Limb (tissue), 2 donors: Measurements from ENCODE around the gene DTNB.
"Not testable (repeated sequence)": the region's sequence is repeated elsewhere in the genome, so short reads cannot be mapped to it uniquely, and the experiment has no call there.

Experiments used
- DNase-seq, 2 donors: peaks; one replicate each; pipeline ENCODE4 v3.0.0-alpha.2; 2016; ENCODE audit errors: extremely low spot score in 2 of 2

Gene DTNB

DNA sequence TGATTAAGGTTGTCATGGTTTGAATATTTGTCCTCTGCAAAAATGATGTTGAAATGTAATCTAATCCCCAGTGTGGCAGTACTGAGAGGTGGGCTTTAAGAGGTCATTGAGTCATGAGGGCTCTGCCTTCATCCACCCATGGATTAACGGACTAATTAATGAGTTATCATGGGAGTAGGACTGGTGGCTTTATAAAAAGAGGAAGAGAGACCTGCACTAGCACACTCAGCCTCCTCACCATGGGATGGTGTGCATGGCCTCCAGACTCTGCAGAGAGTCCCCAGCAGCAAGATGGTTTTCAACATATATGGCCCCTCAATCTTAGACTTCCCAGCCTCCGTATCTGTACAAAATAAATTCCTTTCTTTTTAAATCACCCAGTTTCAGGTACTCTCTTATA, 41.0 kb downstream of the DTNB start:
- no peak for DNase-seq

GRCh38 chr2:25624635-25625034, 48.7 kb downstream of the DTNB start:
- DNase-seq: no peak

GRCh38 chr2:25623361-25623760, 50.0 kb downstream of the DTNB start:
- no peak for DNase-seq

- DNase-seq: no peak
Measured at GRCh38 chr2:25620711-25621110, 52.7 kb downstream of the DTNB start.

DNA sequence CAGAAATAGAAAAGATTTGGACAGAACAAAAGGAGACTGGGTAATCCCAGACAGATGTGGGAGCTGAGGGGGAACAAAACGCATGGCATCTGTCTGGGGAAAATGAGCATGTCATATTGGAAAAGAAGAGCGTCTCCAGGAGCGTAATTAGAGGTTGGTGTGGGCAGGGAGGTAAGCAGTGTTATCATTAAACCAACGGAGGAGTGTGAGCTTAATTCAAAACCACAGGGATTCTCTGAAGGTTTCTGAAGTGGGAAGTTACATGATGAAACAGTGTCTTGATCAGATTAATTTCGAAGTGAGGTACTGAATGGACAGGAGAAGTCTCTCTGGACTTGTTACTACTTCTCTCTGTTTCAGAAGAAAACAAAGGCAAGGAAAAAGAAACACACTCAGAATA, 53.3 kb downstream of the DTNB start:
- no peak for DNase-seq

DNA sequence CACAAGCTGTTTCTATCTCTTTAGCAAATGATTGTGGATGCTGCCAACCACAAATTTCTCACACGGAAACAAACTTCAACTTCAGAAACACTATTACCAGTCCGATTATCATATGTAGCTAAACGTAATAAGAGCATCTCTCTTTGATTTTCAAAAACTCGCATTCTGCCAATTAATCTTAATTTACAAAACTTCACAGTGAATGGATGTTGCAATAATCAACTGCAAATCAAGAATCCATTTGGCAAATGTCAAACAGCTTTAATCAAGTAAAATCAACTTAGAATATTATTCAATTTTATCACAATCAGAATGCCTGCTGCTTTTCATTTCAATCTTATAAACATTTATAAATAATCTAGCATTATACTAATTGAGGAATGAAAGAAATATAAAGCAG, 54.2 kb downstream of the DTNB start:
- DNase-seq: no peak

- no peak for DNase-seq
Measured at GRCh38 chr2:25618676-25619075, 54.7 kb downstream of the DTNB start.

- DNase-seq: peak in 1 of 2 donors; percentile 40
Measured at GRCh38 chr2:25617948-25618646, 55.3 kb downstream of the DTNB start.

DNA sequence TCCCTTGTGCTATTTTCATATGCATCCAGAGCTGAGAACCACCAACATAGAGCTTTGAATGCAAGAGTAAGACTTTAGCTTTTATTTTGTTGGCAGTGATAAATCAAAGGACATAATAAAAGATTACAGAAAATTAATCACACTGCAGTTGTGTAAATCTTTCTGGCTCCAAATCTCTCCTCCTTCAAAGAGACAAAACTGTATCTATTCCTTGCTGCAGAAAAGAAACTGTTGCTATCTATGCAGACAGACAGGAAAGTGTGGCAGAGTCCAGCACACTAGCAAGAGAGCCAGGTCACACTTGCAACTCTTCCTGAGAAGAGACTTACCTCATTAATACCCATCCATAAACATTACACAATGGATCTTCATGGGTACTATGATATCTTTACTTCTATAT, 57.5 kb downstream of the DTNB start:
- DNase-seq: no peak

GRCh38 chr2:25615386-25615785, 58.0 kb downstream of the DTNB start:
- no peak for DNase-seq

- DNase-seq: no peak
Measured at GRCh38 chr2:25614711-25615110, 58.7 kb downstream of the DTNB start.

DNA sequence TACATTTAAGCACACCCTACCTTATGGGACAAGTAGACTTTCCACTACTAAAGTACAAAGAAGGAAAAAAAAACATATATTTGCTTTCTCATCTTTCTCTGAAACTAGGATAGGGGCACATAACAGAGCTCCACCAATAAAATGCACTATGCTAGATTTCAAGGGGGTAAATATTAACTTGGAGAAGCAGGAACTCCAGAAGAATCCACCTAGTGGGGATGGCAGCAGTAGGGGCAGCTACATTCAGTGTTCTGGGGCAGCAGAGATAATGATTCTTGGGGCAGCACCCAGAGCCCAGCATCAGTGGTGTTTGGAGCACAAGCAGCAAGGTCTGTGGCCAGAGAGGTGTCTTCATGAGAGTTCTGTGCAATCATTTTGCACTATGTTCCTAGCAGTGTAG, 64.7 kb downstream of the DTNB start:
- DNase-seq: no peak

- DNase-seq: no peak
Measured at GRCh38 chr2:25606892-25607291, 66.5 kb downstream of the DTNB start.

DNA sequence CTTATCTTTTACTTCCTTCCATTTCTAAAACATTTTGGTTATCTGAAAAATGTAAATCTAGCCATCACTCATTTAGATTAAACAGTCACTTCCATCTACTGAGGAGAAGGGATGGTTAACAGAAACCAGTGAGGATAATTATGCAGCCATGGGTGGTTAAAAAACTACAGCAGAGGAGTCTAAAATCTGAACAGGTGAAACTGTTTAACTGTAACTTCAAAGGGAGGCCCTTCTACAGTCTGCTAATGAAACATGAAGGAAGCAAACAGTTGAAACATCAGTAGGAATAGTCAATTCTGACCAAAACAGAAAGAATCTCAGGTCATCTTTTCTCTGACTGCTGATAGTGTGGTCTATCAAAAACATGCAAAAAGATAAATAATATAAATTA, 71.0 kb downstream of the DTNB start:
- no peak for DNase-seq

DNA sequence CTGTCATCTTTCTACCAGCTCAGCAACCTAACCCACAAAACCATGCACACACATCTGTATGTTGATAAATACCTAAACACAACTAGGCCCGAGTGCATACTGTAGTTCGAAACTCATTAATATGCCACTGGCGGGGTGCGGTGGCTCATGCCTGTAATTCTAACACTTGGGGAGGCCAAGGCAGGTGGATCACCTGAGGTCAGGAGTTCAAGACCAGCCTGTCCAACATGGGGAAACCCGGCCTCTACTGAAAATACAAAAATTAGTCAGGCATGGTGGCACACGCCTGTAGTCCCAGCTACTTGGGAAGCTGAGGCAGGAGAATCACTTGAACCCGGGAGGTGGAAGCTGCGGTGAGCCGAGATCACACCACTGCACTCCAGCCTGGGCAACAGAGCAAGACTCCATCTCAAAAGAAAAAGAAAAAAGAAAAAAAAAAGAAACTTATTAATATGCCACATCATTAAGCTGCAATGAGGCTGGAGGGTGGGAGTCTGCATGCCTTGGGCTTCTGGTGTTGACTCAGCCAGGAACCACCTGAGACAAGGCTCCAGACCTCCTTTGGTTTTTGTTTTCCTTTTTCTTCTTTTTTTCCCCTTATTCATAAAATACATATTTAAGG, 71.6 kb downstream of the DTNB start:
- DNase-seq: not testable (repeated sequence)

DNA sequence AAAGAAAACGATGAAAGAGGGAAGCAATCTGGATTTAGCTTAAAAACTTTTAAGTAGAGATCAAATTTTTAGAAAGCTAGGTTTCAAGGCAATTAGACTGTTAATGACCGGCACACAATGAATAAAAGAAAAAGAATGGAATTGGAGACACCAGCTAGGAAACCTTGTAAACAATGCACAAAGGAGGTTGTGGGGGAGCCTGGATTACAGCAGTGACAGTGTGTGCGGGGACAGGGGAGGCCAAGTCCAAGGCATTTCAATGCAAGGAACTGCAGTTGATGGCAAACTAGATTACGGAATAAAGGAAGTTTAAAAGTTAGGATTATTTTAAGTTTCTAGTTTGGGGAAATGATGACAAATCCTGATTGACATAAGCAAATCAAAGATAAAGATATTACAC, 74.5 kb downstream of the DTNB start:
- no peak for DNase-seq

GRCh38 chr2:25598332-25598731, 75.0 kb downstream of the DTNB start:
- DNase-seq: no peak

DNA sequence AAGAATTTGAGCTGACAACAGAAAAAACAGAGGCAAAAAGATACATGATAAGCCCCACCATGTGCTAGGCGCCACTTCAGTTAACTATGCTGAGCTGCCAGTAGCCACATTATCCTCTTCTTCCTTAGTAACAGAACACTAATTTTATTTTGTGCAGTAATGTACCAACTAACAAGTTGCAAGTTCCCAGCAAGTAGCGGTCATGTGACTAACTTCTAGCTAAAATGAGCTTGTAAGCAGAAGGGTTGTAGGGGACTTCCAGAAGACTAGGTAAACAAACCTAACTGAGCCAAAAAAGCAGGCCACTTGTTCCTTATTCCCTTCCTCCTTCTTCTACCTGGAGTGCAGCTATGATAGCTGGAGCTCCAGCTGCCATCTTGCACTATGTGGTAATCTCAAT, 75.5 kb downstream of the DTNB start:
- DNase-seq: no peak

- no peak for DNase-seq
Measured at GRCh38 chr2:25596516-25597244, 76.7 kb downstream of the DTNB start.

DNA sequence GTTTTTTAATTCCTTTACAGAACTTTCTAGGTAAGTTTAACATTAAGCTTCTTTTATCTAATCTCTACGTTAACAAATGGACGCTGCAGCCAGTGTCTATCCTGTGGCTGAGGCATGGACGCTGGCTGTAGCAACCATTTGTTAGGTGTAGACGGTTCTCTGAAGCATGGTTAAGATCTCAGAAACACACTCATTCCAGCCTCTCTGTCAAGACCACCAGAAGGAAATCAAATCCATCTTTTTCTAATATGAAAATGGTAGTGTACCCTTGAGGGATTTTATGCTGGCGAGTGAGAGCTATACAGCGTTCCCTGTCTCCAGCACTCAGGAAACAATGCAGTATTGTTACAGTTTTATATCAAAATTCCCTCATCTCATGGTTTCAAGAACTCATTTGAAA, 78.0 kb downstream of the DTNB start:
- DNase-seq: no peak

DNA sequence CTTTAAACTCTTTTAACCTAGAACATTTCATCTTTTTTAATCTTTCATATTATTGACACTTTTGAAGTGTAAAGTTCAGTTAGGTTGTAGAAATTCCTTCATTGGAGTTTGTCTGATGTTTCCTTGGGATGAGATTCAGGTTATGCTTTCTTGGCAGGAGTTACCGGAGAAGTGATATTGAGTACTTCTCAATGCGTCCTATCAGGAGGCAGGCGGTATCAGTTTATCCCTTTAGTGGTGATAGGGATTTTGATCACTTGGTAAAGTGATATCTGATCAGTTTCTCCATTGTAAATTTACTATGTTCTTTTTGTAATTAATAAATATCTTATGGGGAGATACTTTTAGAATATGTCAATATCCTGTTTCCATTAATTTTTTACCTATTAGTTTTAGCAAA, 78.4 kb downstream of the DTNB start:
- DNase-seq: no peak

GRCh38 chr2:25592766-25593292, 80.5 kb downstream of the DTNB start:
- DNase-seq: no peak
